Progenitor cell of endocrine pancreas (in vitro differentiated cells): ENCODE measurements around the gene GPLD1. TPM values are rescaled to one million over a fixed set of nuclear protein-coding genes. Genes with fewer than 3 reads are reported as not detected.
"Not testable (repeated sequence)": the region's sequence is repeated elsewhere in the genome, so short reads cannot be mapped to it uniquely, and the experiment has no call there.

Experiments used
- DNase-seq: peaks from one replicate; pipeline ENCODE4 v3.0.0; 2021; ENCODE audit warnings: low spot score; ENCODE audit not compliant: unreplicated experiment
- H3K27ac Mint-ChIP-seq: 2 replicates; pipeline ENCODE4 v1.8.0; 2021; ENCODE audit warnings: mild to moderate bottlenecking, moderate library complexity, mixed read lengths
- H3K27me3 Mint-ChIP-seq: 2 replicates; pipeline ENCODE4 v1.8.0; 2021; ENCODE audit warnings: mixed read lengths
- H3K36me3 Mint-ChIP-seq: 2 replicates; pipeline ENCODE4 v1.8.0; 2022; ENCODE audit warnings: mixed read lengths; ENCODE audit not compliant: insufficient read depth
- H3K4me1 Mint-ChIP-seq: 2 replicates; pipeline ENCODE4 v1.8.0; 2021; ENCODE audit warnings: low read depth, mixed read lengths
- H3K4me3 Mint-ChIP-seq: 2 replicates; pipeline ENCODE4 v1.8.0; 2021; ENCODE audit warnings: low read depth, mild to moderate bottlenecking, moderate library complexity, mixed read lengths
- H3K9me3 Mint-ChIP-seq: 2 replicates; pipeline ENCODE4 v1.8.0; 2021; ENCODE audit warnings: low read depth, mixed read lengths
- CTCF ChIP-seq: fragments of 200-600 bp; sonication (generic); IDR thresholded peaks from one replicate; pipeline ENCODE4 v1.5.0; 2021; ENCODE audit warnings: antibody characterized with exemption, mild to moderate bottlenecking; ENCODE audit not compliant: unreplicated experiment
- total RNA-seq: library from RNA; stranded (reverse); gene quantifications from 2 replicates; pipeline ENCODE4 v1.2.1, GENCODE V29; 2021

Gene GPLD1
- total RNA-seq, 1 donor from 2014 or later: 6.6 TPM

GRCh38 chr6:24522228-24523176 is 33.1 kb upstream of the GPLD1 start:
- no peak for DNase-seq

GRCh38 chr6:24520929-24521546 is 31.7 kb upstream of the GPLD1 start:
- DNase-seq: no peak
- no peak overlapping the region for H3K27ac Mint-ChIP-seq
- H3K4me3 Mint-ChIP-seq: no peak overlapping the region
- TF ChIP-seq CTCF: peak; percentile 69
- H3K9me3 Mint-ChIP-seq: no peaks in the 10 kb centered on the region
- no peaks in the 10 kb centered on the region for H3K27me3 Mint-ChIP-seq
- no peaks in the 10 kb centered on the region for H3K36me3 Mint-ChIP-seq
- peaks cover 5% of the 10 kb centered on the region for H3K4me1 Mint-ChIP-seq

More at GRCh38 chr6:24522228-24523176, 33.1 kb upstream of the GPLD1 start:
- Mint-ChIP-seq H3K9me3 (no peaks in the 10 kb centered on the region), H3K27me3 (no peaks in the 10 kb centered on the region), H3K36me3 (no peaks in the 10 kb centered on the region), H3K4me3 (no peak overlapping the region), H3K27ac (peak overlapping the region; percentile 36), H3K4me1 (peaks cover 5% of the 10 kb centered on the region)
- TF ChIP-seq CTCF: no peak

GRCh38 chr6:24517659-24518543 is 28.5 kb upstream of the GPLD1 start:
- DNase-seq: no peak
- peaks cover 4% of the 10 kb centered on the region for H3K36me3 Mint-ChIP-seq
- no peak overlapping the region for H3K4me3 Mint-ChIP-seq
- no peaks in the 10 kb centered on the region for H3K9me3 Mint-ChIP-seq
- H3K27ac Mint-ChIP-seq: no peak overlapping the region
- H3K4me1 Mint-ChIP-seq: peaks cover 3% of the 10 kb centered on the region
- no peaks in the 10 kb centered on the region for H3K27me3 Mint-ChIP-seq
- no peak for TF ChIP-seq CTCF

- Mint-ChIP-seq H3K9me3 (peaks cover 5% of the 10 kb centered on the region), H3K4me1 (no peaks in the 10 kb centered on the region), H3K27me3 (no peaks in the 10 kb centered on the region), H3K36me3 (peaks cover 18% of the 10 kb centered on the region), H3K4me3 (no peak overlapping the region), H3K27ac (no peak overlapping the region)
- no peak for TF ChIP-seq CTCF
- DNase-seq: no peak
Measured at GRCh38 chr6:24513602-24514001, 24.2 kb upstream of the GPLD1 start.

- not testable (repeated sequence) for DNase-seq, H3K4me1 Mint-ChIP-seq, H3K27me3 Mint-ChIP-seq, H3K27ac Mint-ChIP-seq, H3K4me3 Mint-ChIP-seq
- Mint-ChIP-seq H3K9me3 (peaks cover 17% of the 10 kb centered on the region), H3K36me3 (peaks cover 31% of the 10 kb centered on the region)
Measured at GRCh38 chr6:24511976-24512375, 22.6 kb upstream of the GPLD1 start.
